Fibroblast of lung (primary cell): ENCODE measurements around the gene MUC2.

Experiments used
- EZH2 ChIP-seq: IDR thresholded peaks from 2 replicates; pipeline ENCODE4 v1.5.1; 2012; ENCODE audit warnings: low read length, control low read depth, mild to moderate bottlenecking; ENCODE audit errors: missing control alignments
- TF ChIP-seq, protein P1 (sequence below), 2 donors: IDR thresholded peaks in 1 of 2; conservative IDR thresholded peaks in 1 of 2; 1 replicate in 1 of 2; 2 replicates in 1 of 2; pipeline ENCODE4 v1.5.1; 2011 to 2012; ENCODE audit warnings: low read length in 2 of 2, control low read depth in 1 of 2, inconsistent platforms in 1 of 2, low read depth in 1 of 2, mild to moderate bottlenecking in 1 of 2

DNA sequence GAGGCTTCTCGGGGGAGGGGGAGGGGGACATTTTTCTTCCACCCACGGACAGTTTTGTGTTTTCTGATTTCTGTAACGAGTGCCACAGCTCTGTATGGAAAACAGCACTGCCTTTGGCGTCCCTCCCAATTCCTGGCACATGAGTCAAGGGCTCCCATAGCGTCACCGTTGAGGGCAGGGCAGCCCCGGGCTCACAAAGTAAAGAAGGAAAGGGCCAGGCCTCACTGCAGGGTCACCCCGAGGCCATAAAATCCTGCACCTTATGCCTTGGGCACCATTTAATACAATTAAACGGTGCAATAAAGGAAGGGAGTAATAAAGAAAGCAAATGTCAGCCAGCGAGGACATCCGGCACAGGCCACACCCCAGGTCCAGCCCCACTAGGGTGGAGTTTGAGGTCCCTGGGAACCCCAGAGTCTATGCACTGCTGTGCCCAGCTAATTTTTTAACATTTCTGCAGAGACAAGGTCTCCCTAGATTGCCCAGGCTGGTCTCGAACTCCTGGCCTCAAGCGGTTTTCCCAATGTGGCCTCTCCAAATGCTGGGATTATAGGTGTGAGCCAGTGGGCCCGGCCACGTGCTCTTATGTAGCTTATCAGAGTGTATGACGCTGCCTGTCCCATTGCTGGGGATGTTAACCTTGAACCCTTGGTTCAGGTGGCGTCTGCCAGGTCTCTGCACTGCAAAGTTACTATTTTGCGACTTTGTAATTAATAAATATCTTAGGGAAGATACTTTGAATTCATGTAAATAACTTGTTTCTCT lies 13.6 kb upstream of the MUC2 start:
- TF ChIP-seq, protein P1, sequence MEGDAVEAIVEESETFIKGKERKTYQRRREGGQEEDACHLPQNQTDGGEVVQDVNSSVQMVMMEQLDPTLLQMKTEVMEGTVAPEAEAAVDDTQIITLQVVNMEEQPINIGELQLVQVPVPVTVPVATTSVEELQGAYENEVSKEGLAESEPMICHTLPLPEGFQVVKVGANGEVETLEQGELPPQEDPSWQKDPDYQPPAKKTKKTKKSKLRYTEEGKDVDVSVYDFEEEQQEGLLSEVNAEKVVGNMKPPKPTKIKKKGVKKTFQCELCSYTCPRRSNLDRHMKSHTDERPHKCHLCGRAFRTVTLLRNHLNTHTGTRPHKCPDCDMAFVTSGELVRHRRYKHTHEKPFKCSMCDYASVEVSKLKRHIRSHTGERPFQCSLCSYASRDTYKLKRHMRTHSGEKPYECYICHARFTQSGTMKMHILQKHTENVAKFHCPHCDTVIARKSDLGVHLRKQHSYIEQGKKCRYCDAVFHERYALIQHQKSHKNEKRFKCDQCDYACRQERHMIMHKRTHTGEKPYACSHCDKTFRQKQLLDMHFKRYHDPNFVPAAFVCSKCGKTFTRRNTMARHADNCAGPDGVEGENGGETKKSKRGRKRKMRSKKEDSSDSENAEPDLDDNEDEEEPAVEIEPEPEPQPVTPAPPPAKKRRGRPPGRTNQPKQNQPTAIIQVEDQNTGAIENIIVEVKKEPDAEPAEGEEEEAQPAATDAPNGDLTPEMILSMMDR (conservative IDR thresholded peaks at IDR 0.05 in 1 of 2, IDR thresholded peaks at IDR 0.05 in 1 of 2; ENCODE audit: low read depth in 1 of 2, low read length in 2 of 2): no peak
- no peak for TF ChIP-seq EZH2
